ENCODE results near the gene OR13G1. TPM values are rescaled to one million over a fixed set of nuclear protein-coding genes. Genes with fewer than 3 reads are reported as not detected.
"Not testable (repeated sequence)": the region's sequence is repeated elsewhere in the genome, so short reads cannot be mapped to it uniquely, and the experiment has no call there.

The OR13G1 gene
- total RNA-seq, result not detected

DNA sequence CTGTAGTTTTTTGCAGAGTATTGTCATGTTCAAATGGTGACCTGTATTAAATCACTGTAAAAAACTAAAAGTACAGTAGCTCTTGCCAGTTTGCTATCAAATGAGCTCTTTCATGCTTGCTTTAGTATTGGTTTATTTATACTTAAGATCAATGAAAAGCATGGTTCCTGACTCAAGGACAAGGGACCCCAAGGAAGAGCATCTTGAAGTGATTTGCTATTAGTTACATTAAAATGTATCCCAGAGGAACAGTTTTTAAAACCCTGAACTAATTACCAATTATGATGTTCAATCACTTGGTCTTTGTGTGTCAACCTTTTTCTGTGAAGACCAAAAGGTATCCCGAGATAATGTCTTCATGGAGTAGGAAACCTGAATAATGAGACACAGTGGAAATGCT lies at the start of gene OR13G1:
Gene OR13G1 (minus strand): TSS at position 101 of the 400 bp plus-strand sequence. CDS start 6,698 bp downstream, outside the sequence.
- H3K27ac Mint-ChIP-seq, result no peak within 1 kb of the TSS
- DNase-seq (no peak), ATAC-seq (ENCODE audit: low read depth) (no peak)
- no peaks in the 10 kb centered on the region for H3K9me3 Mint-ChIP-seq
- no peaks in the 10 kb centered on the region for H3K4me1 Mint-ChIP-seq
- H3K27me3 Mint-ChIP-seq, result peaks cover 5% of the 10 kb centered on the region
- no peak within 1 kb of the TSS for H3K4me3 Mint-ChIP-seq
- POLR2A ChIA-PET, result no interaction called here
- no peaks in the 10 kb centered on the region for H3K36me3 Mint-ChIP-seq

DNA sequence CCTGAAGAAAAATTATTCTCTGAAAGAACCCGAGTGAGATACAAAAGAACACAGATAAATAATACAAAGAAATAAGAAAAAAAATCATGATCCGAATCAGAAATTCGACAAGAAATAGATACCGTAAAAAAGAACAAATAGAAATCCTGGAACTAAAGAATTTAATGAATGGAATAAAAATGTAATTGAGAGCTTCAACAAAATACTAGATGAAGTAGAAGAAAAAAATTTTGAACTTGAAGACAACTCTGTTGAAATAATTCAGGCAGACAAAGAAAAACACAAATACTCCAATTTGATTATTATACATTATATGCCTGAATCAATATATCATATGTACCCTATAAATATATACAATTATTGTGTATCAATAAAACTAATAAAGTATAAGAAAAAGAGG lies 41.7 kb upstream of the OR13G1 start:
- H3K4me3 Mint-ChIP-seq, result no peak overlapping the region
- no peaks in the 10 kb centered on the region for H3K36me3 Mint-ChIP-seq
- H3K27ac Mint-ChIP-seq, result no peak overlapping the region
- POLR2A ChIA-PET, result no interaction called here
- DNase-seq, result no peak
- no peaks in the 10 kb centered on the region for H3K4me1 Mint-ChIP-seq
- no peaks in the 10 kb centered on the region for H3K27me3 Mint-ChIP-seq
- H3K9me3 Mint-ChIP-seq, result no peaks in the 10 kb centered on the region
- no peak for ATAC-seq (ENCODE audit: low read depth)

- H3K4me3 Mint-ChIP-seq, result no peak within 1 kb of the TSS
- no peaks in the 10 kb centered on the region for H3K4me1 Mint-ChIP-seq
- H3K9me3 Mint-ChIP-seq, result no peaks in the 10 kb centered on the region
- DNase-seq, result no peak
- POLR2A ChIA-PET, result no interaction called here
- H3K36me3 Mint-ChIP-seq, result no peaks in the 10 kb centered on the region
- no peak for ATAC-seq (ENCODE audit: low read depth)
- H3K27ac Mint-ChIP-seq, result no peak within 1 kb of the TSS
- no peaks in the 10 kb centered on the region for H3K27me3 Mint-ChIP-seq
Observed at GRCh38 chr1:247716546-247716945, 37.0 kb upstream of the OR13G1 start, which contains the start of gene OR6F1. OR6F1 (minus strand) TSS chr1:247716646; CDS start chr1:247712755, 3,891 bp downstream.

DNA sequence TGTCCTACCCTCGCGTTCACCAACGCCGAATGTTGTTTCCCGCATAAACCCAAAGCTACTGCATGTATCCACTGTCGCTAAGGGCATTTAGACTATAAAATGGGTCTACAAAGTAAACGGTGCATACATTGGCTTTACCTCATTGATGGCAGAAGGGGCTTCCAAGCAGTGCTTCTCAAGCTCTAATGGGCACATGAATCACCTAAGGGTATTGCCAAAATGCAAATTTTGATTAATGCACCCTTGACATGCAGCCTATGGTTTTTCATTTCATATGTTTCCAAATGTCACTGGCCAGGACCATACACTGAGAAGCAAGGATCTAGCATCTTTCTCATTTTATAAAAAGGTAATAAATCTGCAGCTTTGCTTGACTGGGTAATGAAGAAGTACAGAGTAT lies 34.2 kb upstream of the OR13G1 start:
- ATAC-seq (ENCODE audit: low read depth) (no peak), DNase-seq (no peak)
- Mint-ChIP-seq H3K9me3 (no peaks in the 10 kb centered on the region), H3K36me3 (no peaks in the 10 kb centered on the region), H3K27me3 (no peaks in the 10 kb centered on the region), H3K27ac (no peak overlapping the region), H3K4me1 (no peaks in the 10 kb centered on the region), H3K4me3 (no peak overlapping the region)
- POLR2A ChIA-PET, result no interaction called here

DNA sequence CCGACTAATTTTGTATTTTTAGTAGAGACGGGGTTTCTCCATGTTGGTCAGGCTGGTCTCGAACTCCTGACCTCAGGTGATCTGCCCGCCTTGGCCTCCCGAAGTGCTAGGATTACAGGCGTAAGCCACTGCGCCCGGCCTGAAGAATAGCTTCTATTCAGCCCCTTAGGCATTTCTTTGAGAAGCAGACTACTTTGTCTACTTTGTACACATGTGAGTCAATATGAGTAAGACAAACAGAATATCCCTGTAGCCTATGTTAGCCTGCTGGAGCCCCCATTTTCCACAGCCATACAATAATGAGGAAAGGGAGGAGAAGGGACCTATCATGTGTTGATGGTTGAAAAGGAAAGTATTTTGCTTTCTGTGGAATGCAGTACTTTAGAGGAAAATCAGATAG lies 31.1 kb upstream of the OR13G1 start:
- H3K36me3 Mint-ChIP-seq; H3K27ac Mint-ChIP-seq; ATAC-seq (ENCODE audit: low read depth); POLR2A ChIA-PET; H3K27me3 Mint-ChIP-seq; H3K4me1 Mint-ChIP-seq; H3K4me3 Mint-ChIP-seq; DNase-seq; H3K9me3 Mint-ChIP-seq: not testable (repeated sequence)

GRCh38 chr1:247701338-247701737 lies 21.8 kb upstream of the OR13G1 start:
- no peaks in the 10 kb centered on the region for H3K9me3 Mint-ChIP-seq
- POLR2A ChIA-PET, result no interaction called here

DNA sequence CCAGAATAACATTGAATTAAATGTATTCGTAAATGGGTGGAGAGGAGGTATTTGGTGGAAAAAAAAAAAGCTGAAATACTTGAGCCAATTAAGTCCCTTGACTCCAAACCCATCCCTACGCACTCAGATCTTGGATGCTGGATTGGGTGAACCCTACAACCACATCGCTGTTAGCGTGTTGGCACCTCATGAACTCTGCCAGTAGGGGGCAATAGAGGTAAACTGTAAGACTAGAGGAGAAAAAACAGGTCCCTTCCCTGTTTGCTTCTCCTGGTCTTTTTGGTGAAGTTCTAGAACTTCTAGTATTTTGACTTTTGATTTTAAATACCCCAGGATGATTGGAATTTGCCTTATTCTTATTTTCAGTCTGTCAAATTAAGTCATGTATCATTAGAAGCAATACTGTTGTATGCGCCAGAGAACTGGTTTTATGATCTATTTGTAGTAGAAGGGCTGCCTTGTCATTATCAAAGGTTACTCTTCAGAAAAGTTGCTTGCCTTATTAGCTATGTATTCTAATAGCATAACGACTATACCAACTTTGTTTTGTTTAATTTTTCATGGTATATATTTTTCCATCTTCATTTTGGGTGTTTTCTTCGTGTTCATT lies 1.9 kb upstream of the OR13G1 start:
- peaks cover 5% of the 10 kb centered on the region for H3K27me3 Mint-ChIP-seq
- H3K4me1 Mint-ChIP-seq, result no peaks in the 10 kb centered on the region
- peak; percentile 25 for DNase-seq
- H3K36me3 Mint-ChIP-seq, result no peaks in the 10 kb centered on the region
- H3K9me3 Mint-ChIP-seq, result no peaks in the 10 kb centered on the region
- no peak overlapping the region for H3K4me3 Mint-ChIP-seq
- POLR2A ChIA-PET, result no interaction called here
- H3K27ac Mint-ChIP-seq, result no peak overlapping the region
- ATAC-seq (ENCODE audit: low read depth), result no peak

More at GRCh38 chr1:247701338-247701737, 21.8 kb upstream of the OR13G1 start:
- Mint-ChIP-seq H3K27me3 (no peaks in the 10 kb centered on the region), H3K36me3 (no peaks in the 10 kb centered on the region), H3K4me3 (no peak overlapping the region), H3K27ac (no peak overlapping the region), H3K4me1 (no peaks in the 10 kb centered on the region)
- ATAC-seq (ENCODE audit: low read depth) (no peak), DNase-seq (no peak)

DNA sequence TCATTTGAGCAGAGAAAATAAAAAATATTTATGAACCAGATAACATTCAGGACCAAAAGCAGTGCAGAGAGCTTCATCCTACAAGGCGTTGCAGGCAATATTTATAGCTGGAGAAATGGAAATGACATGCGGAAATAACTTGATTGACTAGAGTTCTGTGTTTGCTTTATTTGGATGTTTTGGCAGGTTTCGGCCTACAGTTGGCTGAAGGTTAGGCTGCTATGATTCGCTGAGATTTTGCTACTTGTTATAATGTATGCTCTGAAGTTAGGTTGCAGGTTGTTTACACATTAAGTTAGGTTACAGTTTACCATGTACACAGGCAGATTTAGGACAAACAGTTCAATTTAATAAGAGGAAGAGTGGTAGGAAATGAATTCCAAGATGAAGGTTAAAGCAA lies 632 bp upstream of the OR13G1 start:
- Mint-ChIP-seq H3K9me3 (no peaks in the 10 kb centered on the region), H3K27me3 (peaks cover 5% of the 10 kb centered on the region), H3K27ac (no peak overlapping the region), H3K36me3 (no peaks in the 10 kb centered on the region), H3K4me3 (no peak overlapping the region), H3K4me1 (no peaks in the 10 kb centered on the region)
- POLR2A ChIA-PET, result no interaction called here
- ATAC-seq (ENCODE audit: low read depth) (no peak), DNase-seq (no peak)

- Mint-ChIP-seq H3K9me3 (no peaks in the 10 kb centered on the region), H3K4me1 (no peaks in the 10 kb centered on the region), H3K4me3 (no peak overlapping the region), H3K27me3 (no peaks in the 10 kb centered on the region), H3K27ac (no peak overlapping the region), H3K36me3 (no peaks in the 10 kb centered on the region)
- DNase-seq, result no peak
- no peak for ATAC-seq (ENCODE audit: low read depth)
- POLR2A ChIA-PET, result no interaction called here
Observed at GRCh38 chr1:247669225-247669624, 10.3 kb downstream of the OR13G1 start.

GRCh38 chr1:247656221-247656875 lies 23.2 kb downstream of the OR13G1 start:
- no peaks in the 10 kb centered on the region for H3K4me1 Mint-ChIP-seq
- POLR2A ChIA-PET, result no interaction called here
- H3K9me3 Mint-ChIP-seq, result peaks cover 1% of the 10 kb centered on the region

GRCh38 chr1:247653040-247653439 lies 26.5 kb downstream of the OR13G1 start:
- no peak overlapping the region for H3K4me3 Mint-ChIP-seq
- H3K9me3 Mint-ChIP-seq, result no peaks in the 10 kb centered on the region
- H3K4me1 Mint-ChIP-seq, result no peaks in the 10 kb centered on the region
- no peaks in the 10 kb centered on the region for H3K36me3 Mint-ChIP-seq
- H3K27me3 Mint-ChIP-seq, result no peaks in the 10 kb centered on the region
- no peak for ATAC-seq (ENCODE audit: low read depth)
- POLR2A ChIA-PET, result no interaction called here
- no peak overlapping the region for H3K27ac Mint-ChIP-seq
- DNase-seq, result no peak

More at GRCh38 chr1:247656221-247656875, 23.2 kb downstream of the OR13G1 start:
- no peaks in the 10 kb centered on the region for H3K36me3 Mint-ChIP-seq
- DNase-seq, result no peak
- H3K4me3 Mint-ChIP-seq, result no peak overlapping the region
- no peak overlapping the region for H3K27ac Mint-ChIP-seq
- ATAC-seq (ENCODE audit: low read depth), result no peak
- peaks cover 2% of the 10 kb centered on the region for H3K27me3 Mint-ChIP-seq

DNA sequence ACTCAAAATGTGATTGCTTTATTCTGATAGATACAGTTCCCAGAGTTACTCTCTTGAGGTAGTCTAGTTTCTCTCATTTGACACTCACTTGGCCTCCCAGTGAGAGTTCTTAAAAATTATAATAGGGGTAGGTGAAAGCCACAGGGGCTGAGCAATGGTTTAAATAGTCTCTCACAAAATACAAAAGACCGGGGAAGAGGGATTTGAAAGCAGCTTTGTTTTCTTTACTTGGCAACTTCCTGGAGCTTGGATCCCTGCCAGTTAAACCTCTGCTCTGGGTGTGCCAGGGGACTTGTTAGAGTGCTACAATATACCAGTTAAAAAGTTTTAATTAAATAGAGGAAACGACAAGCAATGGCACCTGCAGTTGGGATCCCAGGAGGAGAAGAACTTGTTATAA lies 31.7 kb downstream of the OR13G1 start:
- no peak overlapping the region for H3K27ac Mint-ChIP-seq
- H3K36me3 Mint-ChIP-seq, result no peaks in the 10 kb centered on the region
- no peaks in the 10 kb centered on the region for H3K27me3 Mint-ChIP-seq
- ATAC-seq (ENCODE audit: low read depth) (no peak), DNase-seq (no peak)
- H3K9me3 Mint-ChIP-seq, result no peaks in the 10 kb centered on the region
- H3K4me1 Mint-ChIP-seq, result no peaks in the 10 kb centered on the region
- POLR2A ChIA-PET, result no interaction called here
- H3K4me3 Mint-ChIP-seq, result no peak overlapping the region

DNA sequence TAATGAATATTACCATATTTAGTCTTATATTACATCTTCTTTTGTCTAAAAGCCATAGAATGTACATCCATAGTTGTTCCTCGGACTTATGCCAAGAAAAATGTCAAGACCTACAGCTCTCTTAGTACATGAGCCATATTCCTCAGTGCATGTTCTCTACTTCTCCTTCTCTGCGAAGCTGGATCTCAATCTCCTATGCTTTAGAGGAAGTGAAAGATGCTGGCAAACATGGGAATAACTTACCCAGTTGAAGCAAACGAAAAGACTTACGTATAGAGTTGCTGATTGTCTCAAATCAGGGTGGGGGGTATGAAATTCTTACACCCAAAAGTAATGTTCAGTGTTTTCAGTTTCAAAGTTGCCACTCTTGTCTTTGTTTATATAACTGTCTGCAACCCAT lies 32.7 kb downstream of the OR13G1 start:
- Mint-ChIP-seq H3K4me3 (no peak overlapping the region), H3K4me1 (no peaks in the 10 kb centered on the region)
- no peak for ATAC-seq (ENCODE audit: low read depth)

DNA sequence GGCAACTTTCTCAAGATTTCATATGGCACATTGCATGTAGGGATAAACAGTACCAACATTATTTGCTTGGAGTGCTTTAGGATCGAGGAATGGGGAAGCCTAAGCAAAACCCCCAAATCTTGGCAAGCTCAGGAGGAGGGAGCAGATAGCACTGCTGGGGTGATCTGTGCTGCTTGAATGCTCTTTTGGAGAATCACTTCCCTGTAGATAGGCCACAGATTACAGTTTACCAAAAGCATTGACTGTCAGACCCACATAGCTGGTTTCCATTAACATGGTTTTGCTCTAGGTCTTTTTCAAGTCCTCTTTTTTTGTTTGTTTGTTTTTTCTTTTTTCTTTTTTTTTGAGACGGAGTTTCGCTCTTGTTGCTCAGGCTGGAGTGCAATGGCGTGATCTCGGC lies 36.8 kb downstream of the OR13G1 start:
- POLR2A ChIA-PET, result no interaction called here
- DNase-seq, result no peak
- no peak overlapping the region for H3K27ac Mint-ChIP-seq
- H3K27me3 Mint-ChIP-seq, result peaks cover 10% of the 10 kb centered on the region
- peaks cover 5% of the 10 kb centered on the region for H3K9me3 Mint-ChIP-seq
- no peak overlapping the region for H3K4me3 Mint-ChIP-seq
- no peaks in the 10 kb centered on the region for H3K4me1 Mint-ChIP-seq
- H3K36me3 Mint-ChIP-seq, result no peaks in the 10 kb centered on the region
- no peak for ATAC-seq (ENCODE audit: low read depth)

More for the DNA sequence above, 32.7 kb downstream of the OR13G1 start:
- Mint-ChIP-seq H3K27me3 (no peaks in the 10 kb centered on the region), H3K36me3 (no peaks in the 10 kb centered on the region), H3K9me3 (no peaks in the 10 kb centered on the region), H3K27ac (no peak overlapping the region)
- POLR2A ChIA-PET, result no interaction called here
- no peak for DNase-seq

Measured in activated naive CD8-positive, alpha-beta T cell treated with anti-CD3 and anti-CD28 coated beads, Interleukin-2, amount 10 ng/mL, durations not matched to agents 7 days and 5 days (primary cell).